Measurements from ENCODE around the gene NME1. TPM values are rescaled to one million over a fixed set of nuclear protein-coding genes. Genes with fewer than 3 reads are reported as not detected.

Gene NME1
- polyA plus RNA-seq, 1 donor from 2014 or later = 262 TPM

- H3F3A ChIP-seq (ENCODE audit: insufficient read depth, low read length, poor library complexity, severe bottlenecking) = no peaks in the 10 kb centered on the region
- H2AFZ ChIP-seq (ENCODE audit: low read depth, low read length) = no peak overlapping the region
- no peaks in the 10 kb centered on the region for H4K20me1 ChIP-seq (ENCODE audit: insufficient read depth)
- H3K4me3 ChIP-seq (ENCODE audit: low read length) = no peak overlapping the region
- no peaks in the 10 kb centered on the region for H3K9me2 ChIP-seq (ENCODE audit: insufficient read depth, low read length)
- no peaks in the 10 kb centered on the region for H3K9me3 ChIP-seq (ENCODE audit: low read length)
- H3K4me2 ChIP-seq (ENCODE audit: low read length) = no peak overlapping the region
- H3K9ac ChIP-seq (ENCODE audit: low read length) = no peak overlapping the region
- H3K27ac ChIP-seq (ENCODE audit: low read length) = no peak overlapping the region
- TF ChIP-seq SMC3 (conservative IDR thresholded peaks at IDR 0.05; ENCODE audit: poor library complexity) = no peak
- no peak for TF ChIP-seq EP300 (conservative IDR thresholded peaks at IDR 0.05; ENCODE audit: poor library complexity, severe bottlenecking)
- TF ChIP-seq EZH2 (IDR thresholded peaks at IDR 0.05; ENCODE audit: borderline replicate concordance, insufficient read depth, low read length, poor library complexity, severe bottlenecking) = no peak
- no peak for TF ChIP-seq MXI1 (conservative IDR thresholded peaks at IDR 0.05; ENCODE audit: poor library complexity, severe bottlenecking)
- TF ChIP-seq TAF1 (IDR thresholded peaks at IDR 0.05; ENCODE audit: low read depth) = no peak
- no peak for TF ChIP-seq CTCF (IDR thresholded peaks at IDR 0.05; ENCODE audit: poor library complexity, severe bottlenecking)
- TF ChIP-seq REST (IDR thresholded peaks at IDR 0.05; ENCODE audit: borderline replicate concordance) = no peak
- TF ChIP-seq RAD21 (conservative IDR thresholded peaks at IDR 0.05) = no peak
- no peak for TF ChIP-seq POLR2AphosphoS5 (IDR thresholded peaks at IDR 0.05)
- peaks cover 26% of the 10 kb centered on the region for H3K36me3 ChIP-seq (ENCODE audit: insufficient read depth, low read length)
- H3K79me2 ChIP-seq (replicated peaks; ENCODE audit: insufficient read depth, low read length) = no peaks in the 10 kb centered on the region
- no peaks in the 10 kb centered on the region for H3K27me3 ChIP-seq (ENCODE audit: insufficient read depth, low read depth, low read length)
Observed at GRCh38 chr17:51189628-51190027, 36.3 kb downstream of the NME1 start.

- no peak overlapping the region for H3K4me2 ChIP-seq (ENCODE audit: low read length)
- no peak overlapping the region for H3K27ac ChIP-seq (ENCODE audit: low read length)
- no peaks in the 10 kb centered on the region for H4K20me1 ChIP-seq (ENCODE audit: insufficient read depth)
- no peak overlapping the region for H2AFZ ChIP-seq (ENCODE audit: low read depth, low read length)
- no peak overlapping the region for H3K9ac ChIP-seq (ENCODE audit: low read length)
- peaks cover 17% of the 10 kb centered on the region for H3K36me3 ChIP-seq (ENCODE audit: insufficient read depth, low read length)
- no peaks in the 10 kb centered on the region for H3K9me2 ChIP-seq (ENCODE audit: insufficient read depth, low read length)
- no peaks in the 10 kb centered on the region for H3F3A ChIP-seq (ENCODE audit: insufficient read depth, low read length, poor library complexity, severe bottlenecking)
- no peaks in the 10 kb centered on the region for H3K79me2 ChIP-seq (replicated peaks; ENCODE audit: insufficient read depth, low read length)
- no peak overlapping the region for H3K4me3 ChIP-seq (ENCODE audit: low read length)
- no peaks in the 10 kb centered on the region for H3K9me3 ChIP-seq (ENCODE audit: low read length)
- TF ChIP-seq CTCF (IDR thresholded peaks at IDR 0.05; ENCODE audit: poor library complexity, severe bottlenecking) (no peak), SMC3 (conservative IDR thresholded peaks at IDR 0.05; ENCODE audit: poor library complexity) (no peak), EZH2 (IDR thresholded peaks at IDR 0.05; ENCODE audit: borderline replicate concordance, insufficient read depth, low read length, poor library complexity, severe bottlenecking) (no peak), POLR2AphosphoS5 (IDR thresholded peaks at IDR 0.05) (no peak), RAD21 (conservative IDR thresholded peaks at IDR 0.05) (no peak), TAF1 (IDR thresholded peaks at IDR 0.05; ENCODE audit: low read depth) (no peak), EP300 (conservative IDR thresholded peaks at IDR 0.05; ENCODE audit: poor library complexity, severe bottlenecking) (no peak), REST (IDR thresholded peaks at IDR 0.05; ENCODE audit: borderline replicate concordance) (no peak), MXI1 (conservative IDR thresholded peaks at IDR 0.05; ENCODE audit: poor library complexity, severe bottlenecking) (no peak)
- H3K27me3 ChIP-seq (ENCODE audit: insufficient read depth, low read depth, low read length) = no peaks in the 10 kb centered on the region
Observed at GRCh38 chr17:51191895-51192294, 38.5 kb downstream of the NME1 start.

All from neural cell (in vitro differentiated cells).